Hepatocyte (in vitro differentiated cells): ENCODE measurements around the gene CRACDL.

Source experiments
- EZH2 ChIP-seq: fragments of 200-600 bp; sonication (generic); IDR thresholded peaks from 2 replicates; pipeline ENCODE4 v1.6.1; 2016; ENCODE audit warnings: antibody characterized with exemption, mild to moderate bottlenecking, borderline replicate concordance
- EZH2phosphoT487 ChIP-seq: fragments of 200-600 bp; sonication (generic); IDR thresholded peaks from one replicate; pipeline ENCODE4 v1.6.1; 2018; ENCODE audit warnings: antibody characterized with exemption, mild to moderate bottlenecking, low read depth, moderate library complexity; ENCODE audit not compliant: unreplicated experiment, severe bottlenecking
- TF ChIP-seq, protein P1 (sequence below): fragments of 200-600 bp; sonication (generic); IDR thresholded peaks from 2 replicates; pipeline ENCODE4 v1.5.1; 2016; ENCODE audit warnings: antibody characterized with exemption, mild to moderate bottlenecking; ENCODE audit not compliant: poor library complexity

DNA sequence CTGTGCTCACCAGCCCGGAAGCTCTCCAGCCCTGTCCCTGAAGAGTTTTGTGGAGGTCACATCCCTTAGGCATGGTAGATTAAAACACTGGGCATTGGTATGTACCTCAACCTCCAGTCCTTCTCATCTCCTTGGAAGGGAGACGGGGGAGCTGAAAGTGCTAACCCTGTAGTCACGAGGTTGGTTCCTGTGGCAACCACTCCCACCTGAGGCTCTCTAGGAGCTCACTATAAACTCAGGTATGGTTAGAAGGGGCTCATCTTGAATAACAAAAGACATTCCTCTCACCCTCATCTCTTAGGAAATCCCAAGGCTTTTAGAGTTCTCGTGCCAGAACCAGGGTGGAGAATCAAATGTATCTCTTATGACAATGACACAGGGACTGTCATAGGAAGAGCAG, 162.1 kb downstream of the CRACDL start:
- TF ChIP-seq, protein P1, sequence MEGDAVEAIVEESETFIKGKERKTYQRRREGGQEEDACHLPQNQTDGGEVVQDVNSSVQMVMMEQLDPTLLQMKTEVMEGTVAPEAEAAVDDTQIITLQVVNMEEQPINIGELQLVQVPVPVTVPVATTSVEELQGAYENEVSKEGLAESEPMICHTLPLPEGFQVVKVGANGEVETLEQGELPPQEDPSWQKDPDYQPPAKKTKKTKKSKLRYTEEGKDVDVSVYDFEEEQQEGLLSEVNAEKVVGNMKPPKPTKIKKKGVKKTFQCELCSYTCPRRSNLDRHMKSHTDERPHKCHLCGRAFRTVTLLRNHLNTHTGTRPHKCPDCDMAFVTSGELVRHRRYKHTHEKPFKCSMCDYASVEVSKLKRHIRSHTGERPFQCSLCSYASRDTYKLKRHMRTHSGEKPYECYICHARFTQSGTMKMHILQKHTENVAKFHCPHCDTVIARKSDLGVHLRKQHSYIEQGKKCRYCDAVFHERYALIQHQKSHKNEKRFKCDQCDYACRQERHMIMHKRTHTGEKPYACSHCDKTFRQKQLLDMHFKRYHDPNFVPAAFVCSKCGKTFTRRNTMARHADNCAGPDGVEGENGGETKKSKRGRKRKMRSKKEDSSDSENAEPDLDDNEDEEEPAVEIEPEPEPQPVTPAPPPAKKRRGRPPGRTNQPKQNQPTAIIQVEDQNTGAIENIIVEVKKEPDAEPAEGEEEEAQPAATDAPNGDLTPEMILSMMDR = no peak
- TF ChIP-seq EZH2 (no peak), EZH2phosphoT487 (no peak)
